ENCODE measurements around the gene UNC79. TPM values are rescaled to one million over a fixed set of nuclear protein-coding genes. Genes with fewer than 3 reads are reported as not detected.

Gene UNC79
- total RNA-seq, 4 donors from 2014 or later = under 0.01 to 0.23 (median 0.18) TPM

- Histone ChIP-seq H3K4me3 (no peak overlapping the region), H3K27ac (replicated peaks in 1 of 4) (no peak overlapping the region), H3K4me1 (peaks cover 0 to 6% (median 0%) of the 10 kb centered on the region in 4 donors), H3K27me3 (no peaks in the 10 kb centered on the region), H3K9me3 (no peaks in the 10 kb centered on the region), H3K36me3 (peaks cover 0 to 49% (median 23%) of the 10 kb centered on the region in 4 donors)
- intact Hi-C loops (cut with DNase I) = no loop called here
- DNase-seq (ENCODE audit: extremely low spot score) = no peak
- TF ChIP-seq CTCF (IDR thresholded peaks at IDR 0.05) (no peak), EP300 (IDR thresholded peaks at IDR 0.05) (no peak), POLR2A (IDR thresholded peaks at IDR 0.05; ENCODE audit: low read depth) (no peak)
- WGBS = 76% methylated on average over 15 of the region's 21 CpGs
Measured at GRCh38 chr14:93725002-93725582, 294.4 kb downstream of the UNC79 start.

- DNase-seq (ENCODE audit: extremely low spot score) = no peak
- TF ChIP-seq POLR2A (IDR thresholded peaks at IDR 0.05; ENCODE audit: low read depth) (no peak), POLR2AphosphoS5 (IDR thresholded peaks at IDR 0.05) (no peak), CTCF (IDR thresholded peaks at IDR 0.05) (no peak), EP300 (IDR thresholded peaks at IDR 0.05) (no peak)
- Histone ChIP-seq H3K9me3 (no peaks in the 10 kb centered on the region), H3K36me3 (peaks cover 0 to 40% (median 20%) of the 10 kb centered on the region in 4 donors), H3K27me3 (no peaks in the 10 kb centered on the region), H3K4me1 (peaks cover 0 to 6% (median 0%) of the 10 kb centered on the region in 4 donors), H3K27ac (replicated peaks in 1 of 4) (no peak overlapping the region), H3K4me3 (no peak overlapping the region)
- intact Hi-C loops (cut with DNase I) = no loop called here
- WGBS = 100% methylated on average over 1 of the region's 9 CpGs
Measured at GRCh38 chr14:93725993-93726392, 295.3 kb downstream of the UNC79 start.

GRCh38 chr14:93727039-93727740 is 296.5 kb downstream of the UNC79 start:
- H3K36me3 ChIP-seq = peaks cover 0 to 42% (median 18%) of the 10 kb centered on the region in 4 donors
- H3K27me3 ChIP-seq = no peaks in the 10 kb centered on the region
- DNase-seq (ENCODE audit: extremely low spot score) = no peak
- 100% methylated on average over 1 of the region's 23 CpGs for WGBS
- H3K4me3 ChIP-seq = no peak overlapping the region
- intact Hi-C loops (cut with DNase I) = no loop called here
- H3K4me1 ChIP-seq = peaks cover 0 to 6% (median 0%) of the 10 kb centered on the region in 4 donors
- H3K9me3 ChIP-seq = no peaks in the 10 kb centered on the region
- H3K27ac ChIP-seq (replicated peaks in 1 of 4) = no peak overlapping the region
- TF ChIP-seq POLR2AphosphoS5 (IDR thresholded peaks at IDR 0.05) (no peak), CTCF (IDR thresholded peaks at IDR 0.05) (no peak), EP300 (IDR thresholded peaks at IDR 0.05) (no peak), POLR2A (IDR thresholded peaks at IDR 0.05; ENCODE audit: low read depth) (no peak)

GRCh38 chr14:93727917-93728650 is 297.3 kb downstream of the UNC79 start:
- intact Hi-C loops (cut with DNase I) = no loop called here
- 81% methylated on average over 19 of the region's 19 CpGs for WGBS
- H3K36me3 ChIP-seq = peaks cover 0 to 44% (median 20%) of the 10 kb centered on the region in 4 donors
- TF ChIP-seq EP300 (IDR thresholded peaks at IDR 0.05) (no peak), POLR2AphosphoS5 (IDR thresholded peaks at IDR 0.05) (no peak), POLR2A (IDR thresholded peaks at IDR 0.05; ENCODE audit: low read depth) (no peak), CTCF (IDR thresholded peaks at IDR 0.05) (no peak)
- H3K4me3 ChIP-seq = no peak overlapping the region
- peaks cover 0 to 6% (median 0%) of the 10 kb centered on the region in 4 donors for H3K4me1 ChIP-seq
- no peaks in the 10 kb centered on the region for H3K27me3 ChIP-seq
- no peak for DNase-seq (ENCODE audit: extremely low spot score)
- no peaks in the 10 kb centered on the region for H3K9me3 ChIP-seq
- H3K27ac ChIP-seq (replicated peaks in 1 of 4) = no peak overlapping the region

Measured in esophagus muscularis mucosa (tissue), 4 donors.